22Rv1 (cell line): ENCODE data around the gene PADI6.

Experiments
- H3K27ac ChIP-seq: fragments of 450-650 bp; 2 replicates; pipeline ENCODE4 v1.5.1; 2017
- CTCF ChIP-seq: fragments of 450-650 bp; IDR thresholded peaks from 2 replicates; pipeline ENCODE4 v1.5.1; 2017; ENCODE audit warnings: mild to moderate bottlenecking
- ZFX ChIP-seq: fragments of 450-650 bp; IDR thresholded peaks from 2 replicates; pipeline ENCODE4 v1.6.1; 2017; ENCODE audit warnings: antibody characterized with exemption, borderline replicate concordance

Gene PADI6

GRCh38 chr1:17370618-17371017 lies 1.4 kb upstream of the PADI6 start:
- no peak overlapping the region for H3K27ac ChIP-seq
- no peak for TF ChIP-seq ZFX
- peak; percentile 51 for TF ChIP-seq CTCF

GRCh38 chr1:17372955-17373354 lies 959 bp downstream of the PADI6 start:
- H3K27ac ChIP-seq = no peak overlapping the region
- no peak for TF ChIP-seq ZFX
- TF ChIP-seq CTCF = no peak

- TF ChIP-seq ZFX (no peak), CTCF (no peak)
- H3K27ac ChIP-seq = no peak overlapping the region
These were observed 3.7 kb downstream of the PADI6 start for GRCh38 chr1:17375651-17376050.

GRCh38 chr1:17377325-17377953 lies 5.4 kb downstream of the PADI6 start:
- TF ChIP-seq CTCF (no peak), ZFX (no peak)
- no peak overlapping the region for H3K27ac ChIP-seq

- no peak overlapping the region for H3K27ac ChIP-seq
- TF ChIP-seq ZFX (no peak), CTCF (no peak)
These were observed 9.2 kb downstream of the PADI6 start for GRCh38 chr1:17381161-17381560.

- no peak overlapping the region for H3K27ac ChIP-seq
- TF ChIP-seq ZFX = no peak
- TF ChIP-seq CTCF = no peak
These were observed 20.3 kb downstream of the PADI6 start for GRCh38 chr1:17392199-17392740.

GRCh38 chr1:17393230-17393629 lies 21.2 kb downstream of the PADI6 start:
- TF ChIP-seq ZFX (no peak), CTCF (no peak)
- no peak overlapping the region for H3K27ac ChIP-seq
